Measurements from ENCODE around the gene SERP2.
A peak's percentile ranks its signal among the peaks of the same experiment; 100 is the strongest.

SERP2 gene

GRCh38 chr13:44436589-44437337 lies 63.1 kb downstream of the SERP2 start:
- peak; percentile 27 for DNase-seq

GRCh38 chr13:44437356-44438233 lies 64.0 kb downstream of the SERP2 start:
- peak; percentile 53 for DNase-seq

GRCh38 chr13:44438234-44438579 lies 64.6 kb downstream of the SERP2 start:
- DNase-seq, result no peak

GRCh38 chr13:44439452-44440024 lies 65.9 kb downstream of the SERP2 start:
- DNase-seq, result no peak

GRCh38 chr13:44440046-44440608 lies 66.5 kb downstream of the SERP2 start:
- DNase-seq, result no peak

All from activated CD4-positive, alpha-beta T cell treated with anti-CD3 and anti-CD28 coated beads, Interleukin-2, Interleukin-6, amounts not matched to agents 100 ng/mL and 50 ng/mL, durations not matched to agents 16 hours and 8 hours (primary cell).